Endothelial cell (in vitro differentiated cells): ENCODE data around the gene TOMM34. TPM values are rescaled to one million over a fixed set of nuclear protein-coding genes. Genes with fewer than 3 reads are reported as not detected.

ENCODE experiments used
- DNase-seq: peaks from one replicate; pipeline ENCODE4 v3.0.0; 2021; ENCODE audit warnings: low spot score
- H3K27ac Mint-ChIP-seq: one replicate; pipeline ENCODE4 v1.8.0; 2021; ENCODE audit warnings: mixed read lengths, inconsistent platforms; ENCODE audit not compliant: unreplicated experiment
- H3K27me3 Mint-ChIP-seq: one replicate; pipeline ENCODE4 v1.8.0; 2021; ENCODE audit warnings: mild to moderate bottlenecking, moderate library complexity, mixed read lengths, inconsistent platforms; ENCODE audit not compliant: unreplicated experiment
- H3K36me3 Mint-ChIP-seq: one replicate; pipeline ENCODE4 v1.8.0; 2021; ENCODE audit warnings: mild to moderate bottlenecking, low read depth, mixed read lengths, inconsistent platforms; ENCODE audit not compliant: unreplicated experiment
- H3K4me1 Mint-ChIP-seq: one replicate; pipeline ENCODE4 v1.8.0; 2021; ENCODE audit warnings: mild to moderate bottlenecking, mixed read lengths, inconsistent platforms; ENCODE audit not compliant: unreplicated experiment
- H3K4me3 Mint-ChIP-seq: one replicate; pipeline ENCODE4 v1.8.0; 2021; ENCODE audit warnings: mild to moderate bottlenecking, mixed read lengths, inconsistent platforms; ENCODE audit not compliant: unreplicated experiment
- H3K9me3 Mint-ChIP-seq: one replicate; pipeline ENCODE4 v1.8.0; 2021; ENCODE audit warnings: mixed read lengths, inconsistent platforms; ENCODE audit not compliant: unreplicated experiment
- total RNA-seq: library from RNA; stranded (reverse); fragmentation: NEBNext Ultra II Directional; extraction: Animal tissue kit (Norgen Biotek cat#: 25700); gene quantifications from one replicate; pipeline ENCODE4 v1.2.1, GENCODE V29; 2021; ENCODE audit not compliant: unreplicated experiment
- TF ChIP-seq, protein P1 (sequence below): fragments of 200-600 bp; sonication (generic); IDR thresholded peaks from one replicate; pipeline ENCODE4 v1.5.0; 2021; ENCODE audit warnings: antibody characterized with exemption; ENCODE audit not compliant: unreplicated experiment

Gene TOMM34
- total RNA-seq, 1 donor from 2014 or later: 46.2 TPM

DNA sequence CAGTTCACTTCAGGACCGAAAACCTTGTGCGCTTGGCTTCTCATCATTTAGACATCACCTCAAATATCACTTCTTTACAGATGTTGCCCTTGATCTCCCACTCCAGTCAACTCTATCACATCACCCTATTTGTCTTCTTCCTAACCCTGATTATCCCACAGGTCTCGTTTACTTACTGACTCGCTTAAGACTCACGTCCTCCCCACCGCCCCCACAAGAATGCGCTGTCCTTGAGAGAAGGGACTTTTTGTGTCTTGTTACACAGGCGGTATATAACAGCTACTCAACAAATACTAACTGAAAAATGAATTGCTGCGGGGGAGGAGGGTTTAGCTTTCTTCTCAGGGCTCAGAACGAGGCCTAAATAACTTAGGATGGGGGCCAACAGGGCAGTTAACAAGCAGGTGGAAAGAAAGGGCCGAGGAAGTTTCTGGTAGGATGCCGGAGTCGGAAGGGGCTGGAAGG is 527 bp downstream of the TOMM34 start:
- TF ChIP-seq, protein P1, sequence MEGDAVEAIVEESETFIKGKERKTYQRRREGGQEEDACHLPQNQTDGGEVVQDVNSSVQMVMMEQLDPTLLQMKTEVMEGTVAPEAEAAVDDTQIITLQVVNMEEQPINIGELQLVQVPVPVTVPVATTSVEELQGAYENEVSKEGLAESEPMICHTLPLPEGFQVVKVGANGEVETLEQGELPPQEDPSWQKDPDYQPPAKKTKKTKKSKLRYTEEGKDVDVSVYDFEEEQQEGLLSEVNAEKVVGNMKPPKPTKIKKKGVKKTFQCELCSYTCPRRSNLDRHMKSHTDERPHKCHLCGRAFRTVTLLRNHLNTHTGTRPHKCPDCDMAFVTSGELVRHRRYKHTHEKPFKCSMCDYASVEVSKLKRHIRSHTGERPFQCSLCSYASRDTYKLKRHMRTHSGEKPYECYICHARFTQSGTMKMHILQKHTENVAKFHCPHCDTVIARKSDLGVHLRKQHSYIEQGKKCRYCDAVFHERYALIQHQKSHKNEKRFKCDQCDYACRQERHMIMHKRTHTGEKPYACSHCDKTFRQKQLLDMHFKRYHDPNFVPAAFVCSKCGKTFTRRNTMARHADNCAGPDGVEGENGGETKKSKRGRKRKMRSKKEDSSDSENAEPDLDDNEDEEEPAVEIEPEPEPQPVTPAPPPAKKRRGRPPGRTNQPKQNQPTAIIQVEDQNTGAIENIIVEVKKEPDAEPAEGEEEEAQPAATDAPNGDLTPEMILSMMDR: no peak

DNA sequence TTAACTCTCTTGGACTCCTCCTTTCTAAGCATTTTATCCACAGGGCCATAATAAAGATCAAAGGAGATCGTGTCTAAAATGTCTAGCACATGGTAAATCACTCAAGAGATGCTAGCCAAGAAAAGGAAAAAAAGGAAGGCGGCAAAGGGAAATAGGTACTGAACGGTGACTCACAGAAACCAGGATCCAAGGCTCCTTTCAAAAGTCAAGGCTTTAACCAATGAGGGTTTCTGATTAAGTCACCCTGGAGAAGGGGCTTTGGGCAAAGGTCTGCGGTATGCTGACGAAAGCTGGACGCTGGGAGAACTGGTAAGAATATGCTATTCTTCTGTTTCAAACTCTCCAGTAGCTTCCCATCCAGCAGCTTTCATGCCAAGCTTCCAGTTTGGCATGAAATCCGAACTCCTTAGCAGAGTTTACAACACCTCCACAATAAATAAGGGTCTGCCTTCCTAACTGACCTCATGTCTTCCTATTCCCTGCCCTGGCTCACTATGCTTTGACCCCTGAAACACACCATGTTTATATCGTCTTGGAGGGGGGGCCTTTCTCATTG is 1.0 kb downstream of the TOMM34 start:
- TF ChIP-seq, protein P1: no peak
- Mint-ChIP-seq H3K4me3 (peak overlapping the region; percentile 93), H3K4me1 (peaks cover 37% of the 10 kb centered on the region), H3K27ac (peak overlapping the region; percentile 77), H3K9me3 (no peaks in the 10 kb centered on the region), H3K27me3 (peaks cover 11% of the 10 kb centered on the region), H3K36me3 (peaks cover 15% of the 10 kb centered on the region)
- no peak for DNase-seq

More for the DNA sequence above, 527 bp downstream of the TOMM34 start:
- H3K9me3 Mint-ChIP-seq: no peaks in the 10 kb centered on the region
- no peak for DNase-seq
- H3K27me3 Mint-ChIP-seq: peaks cover 11% of the 10 kb centered on the region
- H3K4me1 Mint-ChIP-seq: peaks cover 37% of the 10 kb centered on the region
- peak overlapping the region; percentile 77 for H3K27ac Mint-ChIP-seq
- H3K4me3 Mint-ChIP-seq: peak overlapping the region; percentile 93
- peaks cover 13% of the 10 kb centered on the region for H3K36me3 Mint-ChIP-seq

DNA sequence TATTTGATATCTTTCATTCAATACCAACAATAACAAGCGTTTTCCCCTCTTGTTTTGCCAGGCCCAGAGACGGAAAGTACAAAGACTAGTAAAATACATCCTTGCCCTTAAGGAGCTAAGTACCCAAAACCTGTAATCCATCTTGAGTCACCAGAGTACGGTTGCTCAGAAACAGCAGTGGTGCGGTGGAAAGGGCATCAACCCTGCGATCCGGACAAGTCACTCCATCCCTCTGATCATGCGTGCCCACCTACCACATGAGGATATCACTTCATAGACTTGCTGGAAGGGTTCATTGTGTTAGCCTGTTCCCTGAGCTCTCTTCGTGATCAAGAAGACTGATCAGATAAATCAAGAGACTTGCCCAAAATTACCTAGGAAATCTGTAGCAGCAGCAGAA is 1.9 kb downstream of the TOMM34 start:
- DNase-seq: no peak
- Mint-ChIP-seq H3K36me3 (peaks cover 24% of the 10 kb centered on the region), H3K27me3 (peaks cover 4% of the 10 kb centered on the region), H3K4me1 (peaks cover 33% of the 10 kb centered on the region), H3K27ac (no peak overlapping the region), H3K4me3 (no peak overlapping the region), H3K9me3 (no peaks in the 10 kb centered on the region)
- TF ChIP-seq, protein P1: no peak

DNA sequence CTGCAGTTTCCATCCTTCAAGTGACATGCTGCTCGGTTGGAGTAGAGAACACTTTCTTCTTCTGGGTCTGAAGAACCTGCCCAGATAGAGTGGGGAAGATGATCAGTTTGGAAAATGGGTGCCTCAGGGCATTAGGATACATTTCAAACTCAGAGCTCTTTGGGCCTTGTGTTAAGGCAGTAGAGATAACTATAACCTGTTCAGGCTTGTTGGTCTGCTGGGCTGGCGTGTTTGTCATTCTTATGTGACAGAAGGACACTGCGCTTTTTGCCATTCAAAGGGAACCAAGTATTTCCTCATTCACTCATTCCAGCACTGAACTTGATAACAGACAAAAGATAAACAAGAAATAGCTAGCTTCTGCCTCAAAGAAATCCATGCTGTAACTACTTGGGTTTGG is 3.8 kb downstream of the TOMM34 start:
- H3K4me3 Mint-ChIP-seq: no peak overlapping the region
- H3K27me3 Mint-ChIP-seq: peaks cover 5% of the 10 kb centered on the region
- TF ChIP-seq, protein P1: no peak
- H3K27ac Mint-ChIP-seq: no peak overlapping the region
- peaks cover 23% of the 10 kb centered on the region for H3K4me1 Mint-ChIP-seq
- peaks cover 42% of the 10 kb centered on the region for H3K36me3 Mint-ChIP-seq
- no peaks in the 10 kb centered on the region for H3K9me3 Mint-ChIP-seq
- no peak for DNase-seq

DNA sequence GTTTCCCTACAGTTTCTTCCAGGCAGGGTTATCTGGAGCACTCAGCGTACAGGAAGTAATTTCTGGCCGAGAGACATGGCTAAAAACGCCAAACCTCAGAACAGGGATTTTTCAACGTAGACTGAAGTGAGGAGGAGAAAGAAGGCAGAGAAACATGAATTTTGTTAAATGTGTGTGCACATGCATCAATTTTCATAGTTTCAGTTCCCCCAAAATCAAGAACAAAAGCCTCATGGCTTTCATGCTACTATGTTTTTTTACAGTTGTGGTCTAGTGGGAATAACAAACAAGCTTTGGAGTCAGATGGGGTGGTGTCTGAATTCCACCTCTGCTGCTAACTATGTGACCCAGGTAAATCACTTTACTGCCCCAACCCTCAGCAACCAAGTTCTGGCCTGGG is 4.9 kb downstream of the TOMM34 start:
- Mint-ChIP-seq H3K9me3 (no peaks in the 10 kb centered on the region), H3K36me3 (peaks cover 50% of the 10 kb centered on the region), H3K27ac (no peak overlapping the region), H3K4me3 (no peak overlapping the region), H3K27me3 (peaks cover 2% of the 10 kb centered on the region), H3K4me1 (peaks cover 17% of the 10 kb centered on the region)
- TF ChIP-seq, protein P1: no peak
- no peak for DNase-seq
